ENCODE data around the gene RBM43.

Gene RBM43

DNA sequence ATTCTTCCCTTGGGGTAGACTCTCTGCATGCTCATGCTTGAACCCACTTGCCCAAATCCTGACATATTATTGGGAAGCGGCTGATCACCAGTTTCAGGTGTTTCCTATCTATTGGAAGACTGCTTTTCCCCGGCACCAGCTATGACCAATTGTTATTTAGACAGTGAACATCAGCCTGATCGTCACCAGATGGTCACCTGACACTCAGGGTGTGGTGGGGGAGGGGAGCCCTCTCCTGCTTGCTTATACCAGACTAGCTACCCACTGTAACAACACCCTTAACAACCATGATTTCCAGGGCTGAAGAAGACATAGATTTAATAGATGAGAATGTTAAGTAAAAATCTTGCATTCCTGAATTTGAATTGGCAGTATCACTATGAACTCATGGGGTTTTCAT is 44.3 kb downstream of the RBM43 start:
- no peak for DNase-seq

DNA sequence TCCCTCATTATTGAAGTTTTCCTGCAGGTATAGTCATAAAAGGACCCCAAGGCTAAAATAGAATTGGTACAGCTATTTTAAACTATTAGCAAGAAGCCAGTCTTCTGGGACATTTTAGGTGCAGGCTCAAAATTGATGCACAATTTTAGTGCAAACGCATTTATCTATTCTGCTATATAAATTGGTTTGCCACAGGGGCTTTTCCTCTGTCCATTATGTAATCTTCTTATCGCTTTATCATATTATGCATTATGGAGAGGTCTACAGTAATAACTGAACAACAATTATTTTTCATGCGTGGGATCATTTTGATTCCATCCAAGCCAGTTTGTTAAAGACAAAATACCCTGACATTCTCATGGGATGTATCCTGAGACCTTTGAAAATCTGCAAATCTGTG is 54.6 kb downstream of the RBM43 start:
- no peak for DNase-seq

DNA sequence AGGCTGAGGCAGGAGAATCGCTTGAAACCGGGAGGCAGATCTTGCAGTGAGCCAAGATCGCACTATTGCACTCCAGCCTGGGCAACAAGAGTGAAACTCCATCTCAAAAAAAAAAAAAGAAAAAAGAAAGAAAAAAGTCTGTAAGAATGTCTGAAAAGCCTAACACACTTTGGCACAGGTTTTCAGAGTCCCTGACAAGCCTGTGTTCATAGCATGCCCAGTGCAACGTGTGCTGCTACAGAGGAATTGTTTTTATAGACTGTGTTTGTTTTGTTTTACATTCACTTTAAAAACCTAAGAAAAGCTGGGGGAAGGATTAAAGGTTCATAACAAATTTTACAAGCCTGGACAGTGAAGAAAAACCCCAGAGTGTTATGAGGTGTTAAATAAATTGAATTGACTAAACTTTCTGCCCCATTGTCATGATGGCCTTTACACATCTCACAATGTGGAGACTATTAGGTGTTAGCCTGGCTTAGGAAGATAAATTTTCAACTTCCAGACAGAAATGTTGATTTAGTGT is 55.2 kb downstream of the RBM43 start:
- DNase-seq = no peak

DNA sequence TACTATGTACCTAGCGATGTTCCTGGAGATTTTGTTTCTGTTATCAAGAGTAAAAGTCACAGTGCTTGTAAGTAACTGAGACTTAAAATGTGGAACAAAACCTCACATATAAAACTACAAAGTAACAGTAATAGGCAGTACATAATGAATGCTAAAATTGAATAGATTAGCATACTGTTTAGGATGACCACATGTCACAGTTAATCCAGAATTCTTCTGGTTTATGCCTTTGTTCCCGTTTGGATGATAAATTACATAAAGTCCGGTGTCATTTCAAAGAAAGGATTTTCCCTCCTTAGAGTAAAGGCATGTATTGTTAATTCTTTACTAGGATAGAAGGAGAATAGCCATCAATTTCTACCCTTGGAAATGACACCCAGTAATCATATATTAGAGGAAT is 56.1 kb downstream of the RBM43 start:
- DNase-seq = no peak

DNA sequence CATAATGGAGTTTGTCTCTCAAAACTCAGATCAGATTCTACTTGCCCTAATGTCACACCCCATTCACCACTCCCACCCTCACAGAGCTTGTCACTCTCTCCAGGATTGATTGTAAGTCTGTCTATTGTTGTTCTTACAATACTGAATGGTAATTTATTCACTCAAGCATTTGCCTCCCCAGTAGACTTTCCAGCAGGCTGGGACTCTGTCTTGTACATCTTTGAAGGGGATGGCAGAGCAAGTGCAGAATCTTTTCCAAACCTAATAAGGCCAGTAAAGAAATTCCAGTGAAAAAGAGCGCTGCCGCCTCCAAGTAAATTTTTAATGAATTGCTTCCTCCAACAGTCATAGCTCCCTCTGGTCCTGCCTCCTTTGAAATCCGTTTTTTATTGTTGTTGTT is 56.9 kb downstream of the RBM43 start:
- DNase-seq = no peak

DNA sequence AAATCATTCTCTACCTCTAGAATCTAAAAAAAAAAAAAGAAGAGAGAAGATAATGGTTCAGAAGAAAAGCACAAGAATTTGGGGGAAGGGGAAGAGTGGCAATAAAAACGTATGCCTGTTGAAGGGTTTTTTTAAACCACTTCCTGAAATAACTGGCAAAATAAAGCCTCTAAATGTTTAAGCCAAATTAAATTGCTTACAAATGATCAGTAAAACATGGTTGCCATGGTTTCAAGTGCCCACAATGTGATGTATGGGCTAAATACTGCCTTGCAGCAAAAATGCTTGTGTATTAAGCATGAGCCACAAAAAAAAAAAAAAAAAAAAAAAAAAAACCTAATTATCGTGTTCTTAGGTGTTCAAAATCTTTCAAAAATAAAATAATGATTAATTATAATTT is 60.8 kb downstream of the RBM43 start:
- no peak for DNase-seq

DNA sequence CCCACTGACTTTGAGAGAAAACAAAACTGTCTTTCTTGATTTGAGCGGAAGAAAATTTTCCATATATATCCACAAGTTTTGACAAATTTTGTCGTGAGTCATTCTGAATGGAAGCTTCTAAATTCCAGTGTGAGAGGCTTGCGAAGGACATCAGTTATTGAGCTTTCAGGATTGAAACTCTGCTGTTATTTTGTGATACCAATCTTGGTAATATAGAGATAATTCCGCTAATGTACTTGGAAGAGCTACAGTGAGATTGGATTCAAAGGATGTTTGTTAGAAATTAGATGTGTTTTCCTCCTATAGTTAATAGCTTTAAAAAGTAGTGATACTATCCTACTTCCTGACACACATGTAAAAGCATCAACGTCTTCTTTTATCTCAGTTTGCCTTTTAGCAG is 61.4 kb downstream of the RBM43 start:
- DNase-seq = no peak

DNA sequence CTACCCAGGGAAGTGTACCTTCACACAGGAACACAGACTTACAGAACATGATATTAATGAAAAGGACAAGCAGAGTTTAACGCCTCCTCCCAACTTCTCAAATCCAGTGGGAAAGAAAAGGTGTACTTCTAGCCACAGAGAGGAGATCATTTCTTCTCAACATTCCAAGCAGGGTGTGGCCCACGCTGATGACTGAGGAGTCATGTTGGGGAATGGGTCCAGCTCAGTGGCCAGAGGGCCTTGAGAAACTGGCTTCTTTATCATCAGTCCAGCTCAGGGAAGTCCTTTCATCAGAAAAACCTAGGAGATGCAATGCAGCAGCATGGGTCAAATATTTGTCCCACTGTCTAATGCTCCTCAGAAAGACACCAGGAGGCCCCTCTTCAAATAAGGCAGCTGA is 63.0 kb downstream of the RBM43 start:
- DNase-seq = no peak

Data from T-helper 1 cell (primary cell).